NCI-H2171 (cell line): ENCODE results near the gene IFNA5.
A peak's percentile ranks its signal among the peaks of the same experiment; 100 is the strongest.

Source experiments
- DNase-seq: peaks from one replicate; lab custom pipeline; 2025; lab: John Stamatoyannopoulos, UW

The IFNA5 gene

DNA sequence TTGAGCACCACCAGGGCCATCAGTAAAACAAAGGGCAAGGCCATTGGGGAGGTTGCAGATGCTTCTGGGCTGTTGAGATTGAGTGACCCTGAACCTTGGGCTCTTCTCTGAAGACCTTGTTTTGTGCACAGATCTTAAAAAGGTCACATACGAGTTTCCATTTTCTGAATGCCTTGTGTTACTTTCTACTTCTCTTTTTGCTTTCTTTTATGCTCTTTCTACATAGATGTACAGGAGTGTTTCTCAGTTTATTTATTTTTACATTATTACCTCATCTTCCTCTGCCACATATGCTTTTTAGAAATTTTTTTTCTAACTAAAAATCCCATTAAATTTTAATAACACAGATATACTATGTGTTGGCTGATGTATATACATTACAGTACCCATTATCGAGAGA lies at the start of gene IFNA5:
Gene IFNA5, minus strand, starts transcription at position 101 of the 400 bp plus-strand sequence. Its CDS starts 57 bp downstream, at position 44.
- no peak for DNase-seq

DNA sequence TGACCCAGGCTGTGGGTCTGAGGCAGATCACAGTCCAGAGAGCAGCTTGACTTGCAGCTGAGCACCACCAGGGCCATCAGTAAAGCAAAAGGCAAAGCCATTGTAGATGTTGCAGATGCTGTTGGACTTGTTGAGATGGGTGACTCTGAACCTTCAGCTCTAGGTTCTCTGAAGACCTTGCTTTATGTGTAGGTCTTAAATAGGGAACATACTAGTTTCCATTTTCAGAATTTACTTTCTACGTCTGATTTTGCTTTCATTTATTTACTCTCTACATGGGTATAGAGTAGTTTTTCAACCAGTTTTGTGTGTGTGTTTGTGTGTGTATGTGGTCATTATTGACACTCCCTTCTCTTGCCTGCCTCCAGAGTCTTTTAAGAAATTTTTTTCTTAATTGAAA lies 45.7 kb upstream of the IFNA5 start, which contains the start of gene IFNA6:
Gene IFNA6, minus strand, starts transcription at position 101 of the 400 bp plus-strand sequence. Its CDS starts 0 bp downstream, at position 101.
- no peak for DNase-seq

DNA sequence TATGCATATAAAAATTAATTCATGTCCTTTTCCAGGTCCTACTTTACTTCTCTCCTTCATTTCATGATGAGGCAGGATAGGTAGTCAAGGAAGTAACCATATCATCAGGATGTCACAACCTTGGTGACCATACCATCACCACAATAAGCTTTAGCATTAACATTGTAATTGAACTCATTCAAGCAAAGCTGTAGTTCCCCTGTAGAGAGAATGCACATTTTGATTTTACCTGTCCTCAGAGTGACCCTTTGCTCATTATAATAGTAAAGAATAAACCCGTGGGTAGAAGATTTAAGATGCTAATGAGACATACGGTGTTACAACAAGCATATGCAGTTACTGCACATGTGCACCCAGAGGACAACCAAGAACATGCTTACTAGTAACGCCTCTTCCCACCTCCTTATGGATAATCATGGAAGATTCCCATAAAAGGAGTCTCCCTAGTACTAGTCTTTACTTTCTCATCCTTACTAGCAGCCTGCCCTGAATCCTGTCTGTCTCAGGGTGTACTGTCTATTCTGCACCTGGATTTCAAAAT lies 43.4 kb upstream of the IFNA5 start:
- DNase-seq = no peak

DNA sequence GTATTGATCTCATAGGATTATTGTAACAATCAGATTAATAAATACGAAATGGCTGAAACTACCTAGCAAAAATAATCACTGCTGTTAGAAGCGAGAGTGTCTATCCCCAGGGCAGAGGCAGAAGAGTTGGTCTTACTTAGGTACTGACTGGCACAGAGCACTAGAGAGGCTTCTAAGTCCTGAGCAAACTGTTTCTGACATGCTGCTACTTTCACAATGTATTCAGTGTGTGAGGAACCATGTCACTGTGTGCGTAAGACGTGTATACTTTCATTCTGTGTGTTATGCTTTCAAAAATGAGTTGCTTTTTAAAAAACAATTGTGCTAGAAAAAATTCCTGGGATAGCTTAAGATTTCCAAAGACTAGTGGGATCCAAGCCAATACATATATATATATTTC lies 35.6 kb upstream of the IFNA5 start:
- DNase-seq = no peak

DNA sequence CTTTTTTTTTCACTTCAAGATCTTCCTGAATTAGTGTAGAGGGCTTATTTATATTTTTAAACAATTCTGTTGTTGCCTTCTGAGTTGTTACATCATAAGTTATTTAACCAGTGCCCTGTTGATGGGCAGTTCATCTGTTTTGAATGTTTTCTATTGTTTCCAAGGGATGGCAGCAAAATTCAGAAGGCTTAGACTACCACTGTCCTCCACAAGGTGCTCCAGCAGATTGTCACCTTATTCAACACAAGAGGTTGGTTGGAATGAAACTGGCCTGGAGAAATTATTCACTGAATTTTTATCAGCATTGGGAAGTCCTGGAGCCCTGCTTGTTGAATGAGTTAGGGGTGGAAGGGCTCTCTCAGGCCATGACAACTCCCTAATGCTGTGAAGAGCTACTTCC lies 31.3 kb upstream of the IFNA5 start:
- no peak for DNase-seq

DNA sequence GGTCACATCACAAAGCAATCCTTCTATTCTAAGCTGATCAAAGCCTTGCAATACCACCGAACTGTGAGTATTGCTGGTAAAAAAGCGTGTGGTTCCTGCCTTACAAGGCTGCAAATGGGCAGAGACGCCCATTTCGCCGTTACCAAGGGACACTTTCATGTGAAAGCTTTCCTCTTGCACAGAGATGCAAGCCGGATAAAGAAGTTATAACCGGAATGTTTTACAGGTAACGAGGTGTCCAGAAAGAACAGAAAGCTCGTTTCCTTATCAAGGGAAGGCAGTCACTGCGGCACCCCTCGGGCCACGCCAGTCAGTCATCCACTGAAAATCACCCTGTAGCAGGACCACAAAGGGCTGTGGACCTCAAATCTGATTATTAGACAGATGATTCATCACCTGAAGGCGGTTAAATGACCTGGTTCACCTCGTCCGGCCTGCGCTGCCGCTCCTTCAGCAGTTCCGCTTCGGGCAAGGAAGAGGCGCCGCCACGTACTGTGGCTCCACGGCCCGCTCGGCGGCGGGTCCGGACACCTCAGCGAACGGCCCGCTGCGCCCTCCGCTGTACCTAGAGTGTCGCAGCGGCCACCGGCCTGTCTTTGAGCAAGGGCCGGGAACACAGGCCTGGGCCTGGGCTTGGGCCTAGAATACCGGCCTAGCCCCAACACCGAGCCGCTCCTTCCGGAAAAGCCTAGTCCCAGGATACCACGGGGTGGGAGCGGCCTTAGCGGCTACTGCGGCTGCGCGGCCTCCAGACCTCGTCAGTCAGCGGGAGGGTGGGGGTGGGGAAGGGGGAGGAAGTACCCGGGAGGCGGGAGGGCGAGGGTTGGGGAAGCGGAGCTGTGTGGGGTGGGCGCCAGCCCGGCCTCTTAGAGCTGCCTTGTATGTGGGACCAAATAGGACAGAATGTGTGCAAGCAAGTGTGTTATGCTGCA lies 29.9 kb upstream of the IFNA5 start, which contains the start of gene KLHL9:
Gene KLHL9, minus strand, starts transcription at position 704 of the 932 bp plus-strand sequence. Its CDS starts 545 bp downstream, at position 159.
- DNase-seq = peak; percentile 58

DNA sequence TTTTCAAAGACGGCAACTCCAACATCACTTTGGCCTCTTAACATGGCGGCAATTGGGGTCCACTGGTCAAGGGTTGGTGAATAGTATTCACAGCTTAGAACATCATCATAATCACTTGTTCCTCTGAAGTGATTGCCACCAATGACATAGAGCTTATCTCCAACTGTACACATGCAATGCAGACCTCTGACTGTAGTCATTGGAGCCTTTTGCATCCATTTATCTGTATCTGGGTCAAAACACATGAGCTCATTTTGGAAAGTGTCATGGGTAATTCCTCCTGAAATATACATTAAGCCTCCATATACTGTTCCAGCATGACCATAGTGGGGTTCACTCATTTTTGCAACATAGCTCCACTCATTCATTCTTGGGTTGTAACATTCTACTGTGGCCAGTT lies 28.1 kb upstream of the IFNA5 start:
- DNase-seq = no peak

DNA sequence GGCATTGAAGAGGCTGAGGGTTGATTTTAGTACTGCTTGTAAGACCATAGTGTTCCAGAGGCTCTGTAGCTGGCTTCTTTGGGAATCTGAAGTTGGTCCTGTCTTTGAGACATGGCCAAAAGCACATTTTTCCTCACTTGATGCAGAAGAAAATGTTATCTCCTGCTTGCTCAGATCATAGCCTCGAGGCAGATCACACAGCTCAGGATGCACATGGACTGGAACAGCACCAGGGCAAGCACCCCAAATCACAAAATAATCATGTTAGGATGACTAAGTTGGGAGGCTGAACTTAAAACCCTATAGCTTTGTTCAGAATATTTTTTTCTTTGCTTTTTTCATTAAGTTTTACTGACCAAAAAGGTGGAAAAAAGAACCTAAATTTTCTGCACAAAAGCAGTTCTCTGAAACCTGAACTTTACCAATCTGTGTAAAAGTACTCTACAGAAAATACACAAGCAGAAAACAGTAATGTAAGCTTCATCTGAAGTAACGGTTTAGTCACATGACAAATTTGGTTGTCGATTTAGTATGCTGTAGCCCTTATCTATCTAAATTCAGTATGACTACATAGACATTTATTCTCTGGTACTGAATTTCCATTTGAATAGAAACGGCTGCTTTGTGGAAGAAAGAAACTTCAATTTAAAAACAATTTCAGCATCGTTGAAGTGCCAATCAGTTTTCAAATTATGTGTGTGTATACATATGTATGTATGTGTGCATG lies 26.7 kb upstream of the IFNA5 start:
- no peak for DNase-seq

DNA sequence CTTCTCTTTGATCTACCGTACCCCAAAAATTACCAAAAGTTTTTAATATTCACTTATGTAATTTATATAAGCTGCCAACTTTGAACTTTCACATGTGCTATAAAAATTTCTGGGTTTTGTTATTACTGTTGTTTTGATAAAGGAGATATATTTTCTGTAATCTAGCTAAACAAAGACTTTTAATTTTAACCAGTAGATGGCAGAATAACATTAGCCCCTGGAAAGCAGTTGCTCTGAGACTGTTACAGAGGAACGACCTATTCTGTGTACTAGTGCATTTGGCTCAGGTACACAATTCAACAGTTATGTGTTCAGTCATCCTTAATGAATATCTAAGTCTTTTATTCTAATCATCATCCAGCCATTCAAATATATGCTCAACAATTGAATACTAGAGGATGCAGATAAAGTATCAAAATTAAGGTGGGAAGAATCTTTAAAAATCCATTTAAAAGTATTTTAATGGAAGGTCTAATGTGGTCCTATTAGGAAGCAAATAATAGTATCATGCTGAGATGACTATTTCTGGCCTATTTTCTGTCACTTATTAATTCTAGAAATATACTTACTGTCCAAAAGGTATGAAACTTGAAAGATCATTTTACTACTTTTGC lies 21.5 kb upstream of the IFNA5 start:
- DNase-seq = no peak

DNA sequence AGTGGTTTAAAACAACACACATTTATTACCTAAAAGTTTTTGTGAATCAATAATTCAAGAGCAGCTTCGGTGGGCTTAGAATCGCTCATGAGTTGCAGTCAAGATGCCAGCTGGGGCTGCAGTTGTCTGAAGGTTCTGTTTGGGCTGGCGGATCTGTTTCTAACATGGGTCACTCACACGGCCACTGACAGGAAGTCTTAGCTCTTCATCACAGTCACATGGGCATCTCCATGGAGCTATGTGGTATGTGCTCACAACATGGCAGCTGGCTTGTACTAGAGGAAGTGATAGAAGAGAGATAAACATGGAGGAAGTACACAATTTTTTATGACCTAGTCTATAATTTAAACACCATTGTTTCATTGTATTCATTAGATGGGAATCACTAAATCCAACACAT lies 18.9 kb upstream of the IFNA5 start:
- no peak for DNase-seq

DNA sequence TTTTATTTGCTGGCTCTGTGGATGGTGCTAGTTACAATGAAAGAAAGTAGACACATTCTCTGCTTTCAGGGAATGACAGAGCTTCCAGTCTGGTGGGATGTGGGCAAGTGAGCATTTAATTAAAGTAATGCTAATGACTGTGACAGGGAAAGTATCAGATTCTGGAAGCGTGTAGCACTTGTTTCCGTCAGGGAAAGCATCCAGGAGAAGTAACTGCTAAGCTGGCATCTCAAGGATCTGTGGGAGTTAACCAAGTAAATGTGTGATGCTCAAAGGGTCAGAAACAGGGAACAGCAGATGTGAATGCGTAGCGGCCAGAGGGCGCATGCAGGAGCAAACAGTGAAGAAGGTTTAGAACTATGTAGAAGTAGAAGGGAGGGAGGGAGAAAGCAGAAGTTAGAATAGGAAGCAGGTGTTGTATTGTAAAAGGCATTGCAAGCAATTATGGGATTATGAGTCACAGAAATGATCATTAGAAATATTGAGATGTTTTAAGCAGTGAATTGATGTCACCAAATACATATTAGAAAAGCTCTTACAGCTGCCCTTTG lies 17.9 kb upstream of the IFNA5 start:
- DNase-seq = no peak

DNA sequence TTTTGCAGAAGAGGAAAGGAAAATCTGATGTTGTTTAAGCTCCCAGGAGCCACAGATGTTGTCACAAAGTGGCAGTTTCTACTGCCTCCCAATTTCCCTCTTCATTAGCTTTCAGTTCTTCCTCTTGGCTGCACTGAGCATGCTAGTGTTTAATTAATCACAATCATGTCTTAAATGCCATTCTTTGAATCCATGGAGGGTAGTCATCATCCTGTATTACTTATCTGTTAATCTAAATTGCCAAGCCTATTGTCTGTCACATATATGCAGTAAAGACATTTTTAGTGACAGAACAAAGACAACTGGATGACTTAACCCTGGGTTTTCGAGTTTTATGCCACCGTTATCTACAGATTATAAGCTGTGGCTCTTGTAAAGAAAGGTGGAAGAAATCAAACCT lies 15.4 kb upstream of the IFNA5 start:
- no peak for DNase-seq

DNA sequence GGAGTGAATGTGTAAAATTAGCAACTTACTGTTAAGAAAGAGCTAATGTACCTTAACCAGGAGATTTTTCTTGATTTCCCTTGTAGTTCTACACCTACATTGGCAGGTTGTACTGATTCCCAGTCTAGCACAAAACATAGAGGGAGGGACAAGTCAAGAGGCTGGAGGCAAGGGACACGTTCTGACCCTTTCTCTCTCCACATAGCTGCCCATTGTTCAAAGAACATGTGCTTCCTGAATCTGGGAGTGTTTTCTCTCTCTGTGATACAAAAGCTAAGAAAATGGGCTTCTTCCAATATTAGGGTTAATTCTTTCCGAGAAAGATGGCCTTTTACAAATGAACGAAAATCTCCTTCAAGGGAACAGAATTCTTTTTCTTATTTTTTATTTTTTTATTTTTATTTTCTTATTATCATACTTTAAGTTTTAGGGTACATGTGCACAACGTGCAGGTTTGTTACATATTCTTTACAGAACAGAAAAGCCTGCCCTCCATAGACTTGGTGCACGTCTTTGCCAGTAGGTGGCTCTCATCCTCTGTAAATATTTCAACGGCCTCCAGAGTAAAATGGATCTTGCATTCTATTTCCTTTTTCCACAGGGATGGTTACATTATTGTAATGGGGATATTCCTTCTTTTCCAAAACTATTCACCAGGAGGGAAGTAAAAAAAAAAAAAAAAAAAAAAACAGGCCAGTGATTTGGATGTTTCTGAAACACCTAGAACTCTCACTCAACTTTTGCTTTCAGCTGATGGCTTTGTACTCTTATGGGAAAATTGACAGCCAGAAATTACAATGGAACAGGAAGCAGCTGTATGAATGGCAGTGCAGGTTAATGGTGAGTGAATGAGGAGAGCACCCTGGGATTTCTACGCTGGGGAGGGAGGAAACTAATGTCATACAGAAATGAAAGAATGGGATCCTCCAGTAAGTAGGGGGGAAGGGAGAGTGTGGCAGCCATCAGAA lies 13.1 kb upstream of the IFNA5 start:
- peak; percentile 3 for DNase-seq

DNA sequence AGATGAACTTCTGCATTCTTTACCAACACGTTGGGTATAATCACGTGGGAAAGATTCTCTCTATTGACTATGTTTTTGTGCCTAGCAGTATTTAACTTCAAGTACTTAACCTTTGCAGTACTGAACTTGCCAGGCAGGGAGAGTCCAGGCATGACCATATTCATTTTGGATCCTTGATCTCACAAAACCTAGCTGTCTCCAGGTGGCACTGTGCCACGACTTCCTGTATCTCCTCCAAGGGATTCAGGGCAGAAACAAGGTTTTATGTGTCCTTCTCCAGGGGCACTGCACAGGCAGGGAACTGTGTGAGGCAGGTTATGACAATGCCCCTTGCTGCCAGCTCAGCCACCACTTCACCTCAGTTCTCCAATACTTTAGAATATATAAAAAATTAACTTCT lies 11.7 kb upstream of the IFNA5 start:
- no peak for DNase-seq

DNA sequence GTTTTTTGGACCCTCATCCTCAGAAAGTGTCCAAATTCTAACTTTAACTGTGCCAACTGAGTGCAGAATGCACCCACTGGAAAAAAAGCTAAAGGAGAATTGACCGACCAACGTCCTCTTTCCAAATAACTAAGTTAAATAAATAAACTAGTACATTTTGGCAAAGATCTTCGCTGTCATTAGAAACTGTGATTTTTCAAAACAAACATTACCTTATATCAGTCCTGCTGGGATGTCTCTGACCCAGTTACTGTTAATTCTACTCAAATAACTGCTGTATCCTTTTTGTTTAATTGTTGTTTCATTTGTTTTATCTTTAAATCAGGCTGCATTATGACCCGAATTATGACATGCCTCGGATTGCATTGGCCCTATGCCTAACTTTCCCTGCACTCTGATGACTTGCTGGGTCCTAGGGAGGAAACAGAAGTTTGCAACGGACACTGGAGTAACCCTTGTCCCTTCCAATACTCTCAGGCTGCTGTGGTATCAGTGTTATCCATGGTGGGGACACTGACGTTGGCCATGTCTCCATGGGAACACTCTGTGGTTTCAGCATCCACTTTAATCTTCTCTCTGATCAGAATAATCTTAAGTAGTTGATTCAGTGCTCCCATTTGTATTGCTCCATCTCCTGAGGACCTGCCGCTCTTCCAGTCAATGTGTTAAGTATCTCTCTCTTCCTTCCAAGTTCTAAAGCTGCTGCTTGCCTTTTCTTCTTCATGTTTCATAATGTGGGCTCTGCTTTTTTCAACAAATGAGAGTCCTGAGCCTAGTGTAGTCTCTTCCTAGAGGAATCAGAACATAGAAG lies 11.1 kb upstream of the IFNA5 start:
- no peak for DNase-seq

DNA sequence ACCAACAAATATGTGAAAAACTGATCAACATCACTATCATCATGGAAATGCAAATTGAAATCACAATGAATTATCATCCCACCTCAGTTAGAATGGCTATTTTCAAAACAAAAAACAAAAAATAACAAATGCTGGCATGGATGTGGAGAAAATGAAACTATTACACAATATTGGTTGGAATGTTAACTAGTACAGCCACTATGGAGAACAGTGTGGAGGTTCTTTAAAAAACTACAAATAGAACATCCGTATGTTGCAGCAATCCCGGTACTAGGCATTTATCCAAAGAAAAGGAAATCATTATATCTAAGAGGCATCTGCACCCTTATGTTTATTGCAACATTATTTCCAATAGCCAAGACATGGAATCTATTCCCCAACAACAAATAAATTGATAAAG lies 9.0 kb upstream of the IFNA5 start:
- DNase-seq = no peak

DNA sequence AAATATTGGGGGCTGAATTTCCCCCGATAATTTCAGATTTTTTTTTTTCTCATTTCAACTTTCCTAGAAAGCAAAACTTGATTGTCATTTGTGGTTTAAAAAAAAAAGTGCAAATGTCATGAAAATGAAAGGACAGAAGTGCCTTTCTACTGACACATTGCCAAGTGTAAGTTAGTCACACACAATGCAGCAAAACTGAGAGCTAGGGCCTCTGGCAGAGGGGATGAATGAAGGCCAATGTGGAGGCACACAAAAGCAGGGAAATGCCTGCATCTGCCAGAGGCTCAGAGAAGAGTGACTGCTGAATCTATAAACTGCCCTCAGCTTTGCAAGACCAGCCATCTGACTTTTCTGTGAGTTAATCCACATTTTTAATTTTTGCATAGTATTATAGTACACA lies 6.8 kb upstream of the IFNA5 start:
- no peak for DNase-seq

DNA sequence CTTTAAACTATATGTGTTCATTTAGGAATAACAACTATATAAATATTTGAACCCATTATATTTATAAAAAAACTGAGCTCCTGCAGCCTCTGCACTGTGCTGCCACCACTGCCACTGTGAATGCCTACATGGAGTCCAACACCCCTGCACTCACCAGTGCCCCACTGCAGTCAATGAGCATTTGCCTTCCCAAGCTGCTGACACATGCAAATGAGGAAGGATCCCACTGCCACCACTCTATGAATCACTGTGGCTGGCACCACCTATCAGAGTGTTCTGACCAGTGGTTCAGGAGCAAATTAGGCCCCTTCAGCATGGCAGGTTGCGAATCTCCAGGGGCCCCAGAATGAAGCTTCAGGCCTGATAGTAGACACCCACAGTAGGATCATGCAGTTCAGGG lies 9.1 kb downstream of the IFNA5 start:
- DNase-seq = no peak

DNA sequence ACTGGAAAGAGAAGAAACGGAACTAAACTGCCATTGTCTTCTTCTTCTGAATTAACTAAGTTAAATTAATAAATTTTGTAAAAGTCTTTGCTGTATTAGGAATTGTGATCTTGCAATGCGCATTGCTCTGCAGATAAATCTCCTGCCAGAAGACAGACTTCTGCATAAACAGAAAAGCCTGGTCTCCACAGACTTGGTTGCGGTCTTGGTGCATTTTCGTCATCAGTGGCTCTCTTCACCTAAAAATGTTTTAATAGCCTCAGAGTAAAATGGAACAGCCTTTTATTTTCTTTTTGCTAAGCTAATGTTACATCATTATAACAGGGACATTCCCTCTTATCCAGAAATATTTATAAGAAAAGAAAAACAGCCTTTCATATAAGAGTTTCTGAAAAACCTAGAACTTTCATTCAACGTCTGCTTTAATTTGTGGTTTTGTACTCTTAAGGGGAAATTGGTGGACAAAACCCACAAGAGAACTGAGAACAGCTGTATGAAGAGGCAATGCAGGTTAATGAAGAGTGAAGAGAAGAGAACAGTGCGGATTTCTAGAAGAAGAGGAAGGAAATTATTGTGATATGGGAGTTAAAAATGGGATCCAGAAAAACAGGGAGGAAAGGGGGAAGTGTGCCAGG lies 10.1 kb downstream of the IFNA5 start:
- DNase-seq = no peak
